SK-N-MC (cell line): ENCODE data around the gene AOPEP.

Experiments used
- DNase-seq: peaks from one replicate; pipeline ENCODE4 v3.0.0-alpha.2; 2011; ENCODE audit warnings: low read depth, low spot score
- H3K27ac ChIP-seq: fragments of 200-600 bp; sonication (generic); 2 replicates; pipeline ENCODE4 v1.5.1; 2016; ENCODE audit warnings: mixed run types
- H3K36me3 ChIP-seq: fragments of 200-600 bp; sonication (generic); 2 replicates; pipeline ENCODE4 v1.6.1; 2017; ENCODE audit warnings: antibody characterized with exemption, low read length, mixed read lengths; ENCODE audit not compliant: insufficient read depth
- H3K4me3 ChIP-seq: fragments of 200-600 bp; sonication (generic); 2 replicates; pipeline ENCODE4 v1.5.1; 2016
- H3K9ac ChIP-seq: fragments of 200-600 bp; sonication (generic); 2 replicates; pipeline ENCODE4 v1.8.0; 2017; ENCODE audit warnings: mixed run types, mixed read lengths; ENCODE audit not compliant: insufficient read length
- H3K9me3 ChIP-seq: fragments of 200-600 bp; sonication (generic); 2 replicates; pipeline ENCODE4 v1.6.1; 2017; ENCODE audit warnings: low read depth, mild to moderate bottlenecking, antibody characterized with exemption, low read length, moderate library complexity, mixed read lengths
- EZH2 ChIP-seq: fragments of 200-600 bp; sonication (generic); IDR thresholded peaks from one replicate; pipeline ENCODE4 v1.6.1; 2017; ENCODE audit warnings: antibody characterized with exemption
- FOXP2 ChIP-seq: optimal IDR thresholded peaks from 2 replicates; pipeline ENCODE3; 2011; ENCODE audit warnings: mild to moderate bottlenecking, moderate library complexity; ENCODE audit not compliant: insufficient read depth; ENCODE audit errors: extremely low read length, control extremely low read depth
- POLR2AphosphoS5 ChIP-seq: IDR thresholded peaks from 2 replicates; pipeline ENCODE4 v1.6.1; 2012; ENCODE audit warnings: mild to moderate bottlenecking, low read depth, low read length, borderline replicate concordance

Gene AOPEP

GRCh38 chr9:95081998-95082397 is 355.5 kb downstream of the AOPEP start:
- DNase-seq, result no peak
- Histone ChIP-seq H3K9ac (no peak overlapping the region), H3K27ac (no peak overlapping the region), H3K4me3 (no peak overlapping the region), H3K9me3 (no peaks in the 10 kb centered on the region), H3K36me3 (no peaks in the 10 kb centered on the region; the same call in 1 of the 2 replicates)
- TF ChIP-seq POLR2AphosphoS5 (no peak), FOXP2 (no peak), EZH2 (no peak)

DNA sequence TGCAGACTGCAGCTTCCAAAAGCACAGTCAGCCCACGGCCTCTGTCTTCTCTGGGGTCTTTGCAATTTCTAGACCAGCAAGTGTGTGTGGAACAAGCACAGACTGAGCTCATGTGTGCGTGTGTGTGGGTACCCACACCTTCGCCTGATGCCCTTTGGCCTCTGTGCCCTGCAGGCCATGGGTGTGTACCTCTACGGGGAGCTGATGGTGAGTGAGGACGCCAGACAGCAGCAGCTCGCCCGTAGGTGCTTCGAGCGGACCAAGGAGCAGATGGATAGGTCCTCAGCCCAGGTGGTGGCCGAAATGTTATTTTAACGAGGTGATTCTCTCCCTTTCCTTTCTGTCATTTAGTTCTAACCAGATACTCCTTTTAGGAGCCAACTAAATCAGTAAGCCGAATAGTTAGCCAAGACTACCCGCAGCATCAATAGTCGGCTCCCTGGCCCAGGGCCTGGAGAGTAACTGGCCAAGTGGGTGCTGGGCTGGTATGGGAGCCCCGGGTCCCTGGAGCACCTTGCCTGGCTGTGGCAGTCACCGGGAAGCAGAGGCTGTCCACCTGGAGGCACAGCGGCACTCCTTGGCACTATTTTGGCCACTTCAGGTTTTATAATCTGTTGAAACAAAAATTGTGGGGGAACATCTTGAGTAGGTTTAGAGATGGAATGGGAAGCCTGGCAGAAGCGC is 356.0 kb downstream of the AOPEP start:
- TF ChIP-seq EZH2 (no peak), POLR2AphosphoS5 (no peak), FOXP2 (no peak)
- no peaks in the 10 kb centered on the region for H3K9me3 ChIP-seq

DNA sequence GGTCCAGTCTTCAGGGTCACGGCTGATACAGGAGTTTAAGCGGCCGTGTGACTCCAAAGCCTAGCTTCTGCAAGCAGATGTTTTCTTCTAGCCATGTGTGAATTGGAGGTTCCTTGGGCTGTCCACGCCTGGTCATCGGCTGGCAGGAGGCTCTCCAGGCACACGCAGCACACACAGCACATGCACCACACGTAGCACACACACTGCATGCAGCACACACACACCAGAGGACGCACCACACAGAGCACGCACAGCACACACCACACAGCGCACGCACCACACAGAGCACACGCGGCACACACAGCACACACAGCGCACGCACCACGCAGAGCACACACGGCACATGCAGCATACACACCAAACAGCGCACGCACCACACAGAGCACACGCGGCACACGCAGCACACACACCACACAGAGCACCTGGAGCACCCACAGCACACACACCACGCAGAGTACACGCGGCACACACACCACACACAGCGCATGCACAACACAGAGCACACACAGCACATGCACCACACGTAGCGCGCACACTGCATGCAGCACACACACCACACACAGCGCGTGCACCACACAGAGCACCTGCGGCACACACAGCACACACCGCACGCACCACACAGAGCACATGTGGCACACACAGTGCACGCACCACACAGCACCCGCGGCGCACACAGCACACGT is 356.7 kb downstream of the AOPEP start:
- TF ChIP-seq FOXP2 (no peak), EZH2 (no peak), POLR2AphosphoS5 (no peak)
- no peaks in the 10 kb centered on the region for H3K9me3 ChIP-seq
- no peak overlapping the region for H3K9ac ChIP-seq
- H3K27ac ChIP-seq, result no peak overlapping the region
- H3K4me3 ChIP-seq, result no peak overlapping the region
- no peaks in the 10 kb centered on the region; the same call in 1 of the 2 replicates for H3K36me3 ChIP-seq
- DNase-seq, result no peak

More for the DNA sequence above, 356.0 kb downstream of the AOPEP start:
- Histone ChIP-seq H3K36me3 (no peaks in the 10 kb centered on the region; the same call in 1 of the 2 replicates), H3K27ac (no peak overlapping the region), H3K4me3 (no peak overlapping the region), H3K9ac (no peak overlapping the region)
- no peak for DNase-seq

- no peak overlapping the region for H3K4me3 ChIP-seq
- H3K9me3 ChIP-seq, result no peaks in the 10 kb centered on the region
- H3K36me3 ChIP-seq, result no peaks in the 10 kb centered on the region; the same call in 1 of the 2 replicates
- TF ChIP-seq EZH2 (no peak), POLR2AphosphoS5 (no peak), FOXP2 (no peak)
- no peak overlapping the region; the same call in 1 of the 2 replicates for H3K27ac ChIP-seq
- no peak overlapping the region for H3K9ac ChIP-seq
- DNase-seq, result no peak
These were observed 357.9 kb downstream of the AOPEP start for GRCh38 chr9:95084254-95084934.

DNA sequence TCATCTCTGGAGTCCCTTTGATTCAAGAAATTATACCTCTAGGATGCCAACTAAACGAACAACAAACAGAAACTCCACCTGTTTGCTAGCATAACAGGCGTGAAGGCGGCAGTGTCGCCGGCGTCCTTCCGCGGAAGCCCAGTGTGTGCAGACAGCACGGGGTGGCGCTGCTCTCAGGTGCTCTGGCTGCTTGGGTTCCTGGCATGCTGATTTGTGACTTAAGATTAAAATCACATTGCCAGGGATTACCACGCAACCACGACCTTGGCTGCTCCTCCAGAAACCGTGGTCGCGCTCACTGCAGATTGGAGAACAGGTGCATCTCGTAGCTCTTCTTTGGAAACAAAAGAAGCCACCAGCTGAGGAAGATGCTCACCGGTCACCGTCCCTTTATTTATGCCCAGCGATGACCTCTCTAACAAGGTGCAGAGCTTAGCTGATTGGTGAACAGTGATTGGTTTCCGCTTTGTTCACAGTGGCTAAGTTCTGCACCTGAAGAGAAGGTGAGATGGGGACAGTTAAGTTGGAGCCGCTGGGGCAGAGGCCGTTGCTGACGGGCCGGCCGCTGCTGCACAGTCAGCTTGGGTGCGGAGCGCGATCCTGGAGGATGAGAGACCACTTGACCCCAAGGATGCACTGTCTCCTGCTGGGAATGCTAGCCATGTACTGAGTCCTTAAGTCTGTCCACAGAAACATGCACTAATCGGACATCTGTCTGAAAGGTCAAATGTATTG is 358.7 kb downstream of the AOPEP start:
- H3K9me3 ChIP-seq, result no peaks in the 10 kb centered on the region
- no peak overlapping the region for H3K9ac ChIP-seq
- no peak for TF ChIP-seq EZH2
- no peak for TF ChIP-seq POLR2AphosphoS5
- no peak for TF ChIP-seq FOXP2
- no peak overlapping the region for H3K27ac ChIP-seq
- H3K4me3 ChIP-seq, result no peak overlapping the region
- H3K36me3 ChIP-seq, result no peaks in the 10 kb centered on the region; the same call in 1 of the 2 replicates
- DNase-seq, result no peak

DNA sequence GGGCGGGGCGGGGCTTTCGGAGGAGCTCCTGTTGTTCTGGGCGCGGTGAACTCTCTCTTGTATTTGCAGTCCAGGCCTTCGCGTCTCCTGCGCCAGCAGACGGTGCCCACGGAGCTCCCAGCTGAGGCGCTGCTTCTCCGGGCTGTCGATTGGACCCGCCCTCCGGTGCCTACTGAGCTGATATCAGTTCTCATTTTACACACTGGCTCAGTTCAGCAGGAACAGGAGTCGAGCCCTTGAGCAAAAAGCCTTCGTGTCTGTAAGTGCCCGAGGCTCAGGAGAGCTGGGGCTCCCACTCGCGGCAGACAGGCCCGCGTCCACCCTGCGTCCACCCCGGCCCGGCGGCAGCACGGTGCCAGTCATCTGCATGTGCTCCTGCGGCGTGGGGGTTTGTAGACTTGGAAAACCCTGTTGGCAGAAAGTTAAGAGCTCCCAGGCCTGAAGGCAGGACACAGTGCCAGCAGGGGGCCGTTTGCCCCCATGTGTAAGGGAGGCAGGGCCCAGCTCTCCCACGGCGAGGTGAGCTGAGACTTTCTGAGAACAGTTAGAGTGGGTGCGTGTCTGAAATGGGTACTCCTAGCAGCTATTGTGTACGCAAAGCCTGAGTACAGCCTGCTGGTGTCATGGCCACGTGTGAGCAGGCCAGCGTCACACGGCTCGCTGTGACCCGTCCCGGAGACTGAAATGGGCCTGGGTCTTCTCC is 359.5 kb downstream of the AOPEP start:
- Histone ChIP-seq H3K4me3 (no peak overlapping the region), H3K27ac (no peak overlapping the region), H3K9me3 (no peaks in the 10 kb centered on the region), H3K9ac (no peak overlapping the region), H3K36me3 (no peaks in the 10 kb centered on the region; the same call in 1 of the 2 replicates)
- TF ChIP-seq POLR2AphosphoS5, result no peak
- no peak for TF ChIP-seq FOXP2
- TF ChIP-seq EZH2, result no peak
- DNase-seq, result no peak

DNA sequence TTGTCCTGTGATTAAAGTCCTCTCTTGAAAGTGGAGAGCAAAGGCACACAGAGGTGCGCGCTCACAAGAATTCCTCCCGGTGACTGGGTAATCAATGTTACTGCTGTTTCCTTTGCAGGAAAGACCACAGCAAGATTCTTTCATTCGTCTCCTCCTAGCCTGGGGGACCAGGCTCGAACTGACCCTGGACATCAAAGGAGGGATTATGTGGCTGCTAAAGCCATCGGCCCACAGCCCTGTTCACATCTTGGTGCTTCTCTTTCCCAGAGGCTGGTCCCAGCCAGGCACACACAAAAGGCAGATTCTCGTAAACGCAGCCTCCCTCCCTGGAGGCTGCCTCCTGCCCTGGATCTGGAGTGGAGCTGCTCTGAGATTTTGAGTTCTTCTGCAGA is 360.1 kb downstream of the AOPEP start:
- Histone ChIP-seq H3K36me3 (no peaks in the 10 kb centered on the region; the same call in 1 of the 2 replicates), H3K9me3 (no peaks in the 10 kb centered on the region), H3K27ac (no peak overlapping the region), H3K9ac (no peak overlapping the region), H3K4me3 (no peak overlapping the region)
- DNase-seq, result no peak
- no peak for TF ChIP-seq FOXP2
- TF ChIP-seq EZH2, result no peak
- no peak for TF ChIP-seq POLR2AphosphoS5
